Measurements from ENCODE around the gene NID2. TPM values are rescaled to one million over a fixed set of nuclear protein-coding genes. Genes with fewer than 3 reads are reported as not detected.

The NID2 gene
- polyA plus RNA-seq, 1 experiment = 413 TPM

DNA sequence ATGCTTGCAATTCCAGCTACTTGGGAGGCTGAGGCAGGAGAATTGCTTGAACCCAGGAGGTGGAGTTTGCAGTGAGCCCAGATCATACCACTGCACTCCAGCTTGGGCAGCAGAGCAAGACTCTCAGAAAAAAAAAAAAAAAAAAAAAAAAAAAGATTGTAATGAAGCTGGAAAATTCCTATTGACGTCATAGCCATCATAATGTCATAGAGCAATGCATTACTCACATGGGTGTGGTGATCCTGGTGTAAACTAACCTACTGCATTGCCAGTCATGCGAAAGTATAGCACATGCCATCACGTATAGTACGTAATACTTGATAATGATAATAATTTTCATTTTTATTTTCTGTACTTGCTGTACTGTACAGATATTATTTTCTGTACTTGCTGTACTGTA, 42.7 kb upstream of the NID2 start:
- no peak overlapping the region for H3K4me3 ChIP-seq (ENCODE audit: low read depth, low read length)
- no peaks in the 10 kb centered on the region for H3K9me3 ChIP-seq (ENCODE audit: control insufficient read depth, insufficient read depth, low read length)
- CTCF ChIA-PET = interaction anchor here (0.6 to 1.6 kb wide), 6 partner anchors 17 to 1147 kb away, joined by 4 to 7 read pairs (median 6); no protein-coding TSS in a partner anchor
- POLR2A ChIA-PET = interaction anchor here (1.8 to 3.9 kb wide), 5 partner anchors 13 to 86 kb away, joined by 9 to 46 read pairs (median 14); partner anchors contain the start of gene NID2
- no peaks in the 10 kb centered on the region for H3K27me3 ChIP-seq (ENCODE audit: control insufficient read depth, insufficient read depth, low read length)
- peak overlapping the region; percentile 86 for H3K27ac ChIP-seq (ENCODE audit: low read depth, low read length)
- TF ChIP-seq, protein P1, sequence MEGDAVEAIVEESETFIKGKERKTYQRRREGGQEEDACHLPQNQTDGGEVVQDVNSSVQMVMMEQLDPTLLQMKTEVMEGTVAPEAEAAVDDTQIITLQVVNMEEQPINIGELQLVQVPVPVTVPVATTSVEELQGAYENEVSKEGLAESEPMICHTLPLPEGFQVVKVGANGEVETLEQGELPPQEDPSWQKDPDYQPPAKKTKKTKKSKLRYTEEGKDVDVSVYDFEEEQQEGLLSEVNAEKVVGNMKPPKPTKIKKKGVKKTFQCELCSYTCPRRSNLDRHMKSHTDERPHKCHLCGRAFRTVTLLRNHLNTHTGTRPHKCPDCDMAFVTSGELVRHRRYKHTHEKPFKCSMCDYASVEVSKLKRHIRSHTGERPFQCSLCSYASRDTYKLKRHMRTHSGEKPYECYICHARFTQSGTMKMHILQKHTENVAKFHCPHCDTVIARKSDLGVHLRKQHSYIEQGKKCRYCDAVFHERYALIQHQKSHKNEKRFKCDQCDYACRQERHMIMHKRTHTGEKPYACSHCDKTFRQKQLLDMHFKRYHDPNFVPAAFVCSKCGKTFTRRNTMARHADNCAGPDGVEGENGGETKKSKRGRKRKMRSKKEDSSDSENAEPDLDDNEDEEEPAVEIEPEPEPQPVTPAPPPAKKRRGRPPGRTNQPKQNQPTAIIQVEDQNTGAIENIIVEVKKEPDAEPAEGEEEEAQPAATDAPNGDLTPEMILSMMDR (IDR thresholded peaks at IDR 0.05; ENCODE audit: low read depth, low read length) = no peak
- no peak for DNase-seq (ENCODE audit: low read depth, low spot score)

DNA sequence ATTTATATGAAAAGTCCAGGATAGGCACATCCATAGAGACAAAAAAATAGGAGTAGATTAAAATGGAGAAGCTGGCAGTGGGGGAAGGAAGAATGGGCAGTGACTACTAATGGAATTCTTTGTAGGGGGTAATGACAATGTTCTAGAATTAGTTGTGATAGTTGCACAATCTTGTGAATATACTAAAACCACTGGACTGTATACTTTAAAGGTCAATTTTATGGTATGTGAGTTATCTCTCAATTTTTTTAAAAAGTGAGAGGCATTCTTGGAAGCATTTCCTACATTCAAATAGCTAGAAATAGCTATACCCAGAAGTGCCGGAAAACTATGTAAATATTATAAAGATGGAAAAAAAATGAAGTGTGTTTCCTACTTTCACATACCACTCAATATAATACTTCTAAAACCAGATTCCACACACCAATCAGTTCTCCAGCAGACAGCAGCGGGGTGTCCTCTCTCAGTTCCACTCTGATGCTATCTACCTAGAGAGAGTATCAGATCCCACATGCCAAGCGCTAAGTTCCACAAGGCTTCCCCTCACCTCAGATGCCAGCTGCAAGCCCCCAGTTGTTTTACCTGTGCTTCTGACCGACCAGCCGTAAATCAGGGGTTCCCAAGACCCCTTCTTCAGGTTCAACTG, 41.7 kb upstream of the NID2 start:
- no peaks in the 10 kb centered on the region for H3K27me3 ChIP-seq (ENCODE audit: control insufficient read depth, insufficient read depth, low read length)
- no peaks in the 10 kb centered on the region for H3K9me3 ChIP-seq (ENCODE audit: control insufficient read depth, insufficient read depth, low read length)
- DNase-seq (ENCODE audit: low read depth, low spot score) = peak; percentile 55
- ChIA-PET CTCF (interaction anchor here (0.8 to 1.6 kb wide), 3 partner anchors 21 to 30 kb away, joined by 3 to 6 read pairs (median 4); no protein-coding TSS in a partner anchor), POLR2A (interaction anchor here (0.7 to 3.9 kb wide), 10 partner anchors 14 to 85 kb away, joined by 3 to 46 read pairs (median 10); partner anchors contain the start of gene NID2)
- H3K27ac ChIP-seq (ENCODE audit: low read depth, low read length) = peak overlapping the region; percentile 86
- no peak overlapping the region for H3K4me3 ChIP-seq (ENCODE audit: low read depth, low read length)
- TF ChIP-seq, protein P1 (IDR thresholded peaks at IDR 0.05; ENCODE audit: low read depth, low read length) = no peak

DNA sequence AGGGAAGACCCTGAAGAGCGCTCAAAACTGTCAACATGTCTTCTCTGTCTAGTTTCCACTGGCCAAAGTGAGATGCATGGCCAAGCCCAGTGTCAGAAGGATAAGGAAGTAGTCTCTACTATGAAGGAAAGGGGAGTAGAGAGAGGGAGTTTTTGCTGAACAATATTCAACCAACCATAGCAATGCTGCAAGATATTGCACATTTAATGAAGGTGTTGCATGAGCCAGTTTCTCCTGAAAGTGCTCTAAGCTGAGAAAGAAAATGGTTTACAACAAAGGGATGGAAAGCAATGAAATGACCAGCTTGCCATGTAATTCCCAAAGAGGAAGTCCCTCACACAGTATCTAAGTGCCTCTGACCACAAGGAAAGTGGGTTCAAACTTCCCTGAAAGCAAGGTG, 40.0 kb upstream of the NID2 start:
- Histone ChIP-seq H3K27ac (ENCODE audit: low read depth, low read length) (no peak overlapping the region), H3K4me3 (ENCODE audit: low read depth, low read length) (no peak overlapping the region), H3K9me3 (ENCODE audit: control insufficient read depth, insufficient read depth, low read length) (no peaks in the 10 kb centered on the region), H3K27me3 (ENCODE audit: control insufficient read depth, insufficient read depth, low read length) (no peaks in the 10 kb centered on the region)
- ChIA-PET POLR2A (interaction anchor here (3.9 kb wide), 1 partner anchor 29 kb away, joined by 46 read pairs; no protein-coding TSS in a partner anchor), CTCF (no interaction called here)
- no peak for DNase-seq (ENCODE audit: low read depth, low spot score)
- TF ChIP-seq, protein P1 (IDR thresholded peaks at IDR 0.05; ENCODE audit: low read depth, low read length) = no peak

DNA sequence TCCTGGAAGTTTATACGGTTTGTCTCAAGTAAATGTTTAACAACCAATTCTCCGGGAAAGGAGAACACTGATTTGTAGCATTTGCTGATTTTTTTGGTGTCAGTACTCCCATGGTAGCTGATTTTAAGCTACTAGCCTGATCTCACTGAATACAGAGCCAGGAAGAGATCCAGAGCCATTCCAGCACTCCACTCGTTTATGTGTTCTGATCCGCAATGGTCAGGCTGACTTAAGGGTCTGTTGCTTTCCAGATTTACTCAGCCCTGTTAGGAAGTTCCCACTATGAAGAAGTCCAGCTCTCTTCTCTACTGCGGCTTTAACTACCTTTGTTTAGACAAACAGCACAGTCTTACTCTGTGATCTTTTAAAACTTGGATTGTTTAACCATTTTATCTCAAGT, 38.0 kb upstream of the NID2 start:
- ChIA-PET CTCF (interaction anchor here (0.5 to 1.3 kb wide), 5 partner anchors 14 to 111 kb away, joined by 3 to 6 read pairs (median 3); no protein-coding TSS in a partner anchor), POLR2A (interaction anchor here (0.7 kb wide), 1 partner anchor 51 kb away, joined by 4 read pairs; no protein-coding TSS in a partner anchor)
- TF ChIP-seq, protein P1 (IDR thresholded peaks at IDR 0.05; ENCODE audit: low read depth, low read length) = no peak
- H3K4me3 ChIP-seq (ENCODE audit: low read depth, low read length) = no peak overlapping the region
- DNase-seq (ENCODE audit: low read depth, low spot score) = no peak
- no peaks in the 10 kb centered on the region for H3K27me3 ChIP-seq (ENCODE audit: control insufficient read depth, insufficient read depth, low read length)
- H3K27ac ChIP-seq (ENCODE audit: low read depth, low read length) = peak overlapping the region; percentile 25
- H3K9me3 ChIP-seq (ENCODE audit: control insufficient read depth, insufficient read depth, low read length) = no peaks in the 10 kb centered on the region

DNA sequence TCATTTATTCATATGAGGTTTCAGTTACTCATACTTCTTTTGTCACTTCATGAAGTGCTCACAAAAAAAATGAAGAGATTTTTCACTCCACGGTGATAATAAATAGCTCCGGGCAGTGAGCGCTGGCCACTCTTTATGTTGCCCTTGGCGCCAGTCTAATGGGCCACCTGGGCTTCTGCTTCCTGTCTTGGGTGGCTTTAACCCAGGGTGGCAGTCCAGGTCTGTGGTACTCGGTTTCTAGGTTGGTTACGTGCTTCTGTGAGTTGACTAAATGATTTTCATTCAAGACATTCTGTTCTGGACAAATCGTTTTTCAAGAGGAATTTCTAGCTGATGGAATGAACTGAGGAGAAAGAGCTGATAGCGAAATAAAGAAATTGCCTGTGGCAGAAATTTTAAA, 34.6 kb upstream of the NID2 start:
- ChIA-PET POLR2A (interaction anchor here (0.8 kb wide), 1 partner anchor 23 kb away, joined by 4 read pairs; no protein-coding TSS in a partner anchor), CTCF (no interaction called here)
- H3K27ac ChIP-seq (ENCODE audit: low read depth, low read length) = no peak overlapping the region

More for the DNA sequence above, 34.6 kb upstream of the NID2 start:
- no peaks in the 10 kb centered on the region for H3K9me3 ChIP-seq (ENCODE audit: control insufficient read depth, insufficient read depth, low read length)
- no peak for DNase-seq (ENCODE audit: low read depth, low spot score)
- no peak overlapping the region for H3K4me3 ChIP-seq (ENCODE audit: low read depth, low read length)
- no peaks in the 10 kb centered on the region for H3K27me3 ChIP-seq (ENCODE audit: control insufficient read depth, insufficient read depth, low read length)
- TF ChIP-seq, protein P1 (IDR thresholded peaks at IDR 0.05; ENCODE audit: low read depth, low read length) = no peak

Data from AG04450 (cell line).